ENCODE results near the gene UBAP2. TPM values are rescaled to one million over a fixed set of nuclear protein-coding genes. Genes with fewer than 3 reads are reported as not detected.
A peak's percentile ranks its signal among the peaks of the same experiment; 100 is the strongest.

UBAP2 gene
- total and polyA plus RNA-seq, 2 donors (not counting 3 experiments of a cell fraction or from before 2014, with no cell fraction given) = 43.2 to 55.8 TPM

DNA sequence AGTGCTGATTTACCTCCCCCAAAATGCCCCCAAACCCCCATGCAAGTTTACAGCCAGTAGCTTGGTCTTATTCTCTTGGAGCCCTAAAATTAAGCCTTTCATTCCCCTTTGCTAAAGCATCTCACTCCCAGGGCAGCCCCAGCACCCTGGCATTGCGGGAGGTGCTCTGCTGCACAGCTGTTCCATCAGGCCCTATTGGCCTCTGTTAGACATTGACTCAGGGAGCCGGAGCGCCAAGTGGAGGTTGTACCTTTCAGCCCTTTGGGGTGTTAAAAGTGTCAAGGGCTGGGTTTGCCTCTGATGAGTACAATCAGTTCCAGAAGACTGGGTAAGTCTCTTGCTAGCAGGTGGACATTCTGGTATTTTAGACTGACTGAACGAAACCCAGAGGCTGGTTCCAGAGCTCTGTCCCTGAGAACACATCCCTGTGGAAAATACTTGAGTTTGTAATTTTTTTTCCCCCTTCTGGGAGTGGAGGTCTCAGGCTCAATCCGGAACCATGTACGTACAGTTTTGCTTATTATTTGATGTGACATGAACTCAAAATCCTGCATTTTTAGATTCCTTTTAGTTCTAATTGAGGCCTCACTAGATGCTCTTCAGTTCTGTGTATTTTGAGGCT is 129.3 kb downstream of the UBAP2 start:
- intact Hi-C loops (cut with micrococcal nuclease) = no loop called here

GRCh38 chr9:33917036-33917435 is 131.7 kb downstream of the UBAP2 start:
- no peaks in the 10 kb centered on the region for H3K4me1 ChIP-seq (ENCODE audit: control insufficient read depth, extremely low read depth, insufficient read depth, low read length)
- intact Hi-C loops (cut with micrococcal nuclease) (no loop called here), dilution Hi-C loops (cut with MboI; ENCODE audit: extremely low pct_ligation_motif_present, low sequenced_read_pairs) (no loop called here)
- H3K4me3 ChIP-seq (replicated peaks in 1 of 3; ENCODE audit: insufficient read depth in 1 of 3, low read depth in 1 of 3, low read length in 3 of 3) = no peak overlapping the region
- TF ChIP-seq MAX (IDR thresholded peaks at IDR 0.05; ENCODE audit: insufficient read depth, insufficient read length) (no peak), POLR2AphosphoS5 (IDR thresholded peaks at IDR 0.05; ENCODE audit: insufficient read depth, low read depth, low read length) (no peak), JUN (IDR thresholded peaks at IDR 0.05; ENCODE audit: borderline replicate concordance, insufficient read depth, insufficient read length, low read depth) (no peak), GATA2 (IDR thresholded peaks at IDR 0.05; ENCODE audit: insufficient read depth, insufficient read length, low read depth, low read length) (no peak)
- ChIA-PET POLR2A (no interaction called here), CTCF (no interaction called here)
- peaks cover 23 to 25% of the 10 kb centered on the region in 2 experiments for H3K36me3 ChIP-seq (ENCODE audit: control insufficient read depth in 2 of 2, extremely low read depth in 1 of 2, insufficient read depth in 2 of 2, low read length in 2 of 2)
- H3K9ac ChIP-seq (replicated peaks; ENCODE audit: extremely low read depth, insufficient read depth, low read length) = no peak overlapping the region
- no peak for DNase-seq (ENCODE audit: low read depth, low spot score)
- H3K27me3 ChIP-seq (ENCODE audit: control insufficient read depth in 2 of 2, insufficient read depth in 2 of 2, low read length in 2 of 2) = no peaks in the 10 kb centered on the region
- no peaks in the 10 kb centered on the region for H3K9me1 ChIP-seq (replicated peaks; ENCODE audit: control insufficient read depth, extremely low read depth, insufficient read depth, low read length)
- peaks cover 18% of the 10 kb centered on the region for H3K79me2 ChIP-seq (ENCODE audit: control insufficient read depth, insufficient read depth, low read length)
- H3K9me3 ChIP-seq (replicated peaks; ENCODE audit: control insufficient read depth, insufficient read depth, low read length) = no peaks in the 10 kb centered on the region
- H3K4me2 ChIP-seq (ENCODE audit: insufficient read depth, low read length) = no peak overlapping the region
- H3K27ac ChIP-seq (ENCODE audit: insufficient read depth, low read depth, low read length) = no peak overlapping the region
- TSS peak; percentile 39 for BruUV-seq (replicated peaks)
- H2AFZ ChIP-seq (ENCODE audit: low read depth, low read length) = no peak overlapping the region
- peaks cover 3% of the 10 kb centered on the region for H4K20me1 ChIP-seq (replicated peaks; ENCODE audit: control insufficient read depth, extremely low read depth, insufficient read depth, low read length)
- no peak for FAIRE-seq

More for the DNA sequence above, 129.3 kb downstream of the UBAP2 start:
- Histone ChIP-seq H3K4me2 (ENCODE audit: insufficient read depth, low read length) (no peak overlapping the region), H3K36me3 (ENCODE audit: control insufficient read depth in 2 of 2, extremely low read depth in 1 of 2, insufficient read depth in 2 of 2, low read length in 2 of 2) (peaks cover 31 to 46% of the 10 kb centered on the region in 2 experiments), H3K4me3 (replicated peaks in 1 of 3; ENCODE audit: insufficient read depth in 1 of 3, low read depth in 1 of 3, low read length in 3 of 3) (no peak overlapping the region), H3K27ac (ENCODE audit: insufficient read depth, low read depth, low read length) (no peak overlapping the region), H3K9me1 (replicated peaks; ENCODE audit: control insufficient read depth, extremely low read depth, insufficient read depth, low read length) (no peaks in the 10 kb centered on the region), H2AFZ (ENCODE audit: low read depth, low read length) (no peak overlapping the region), H3K9ac (replicated peaks; ENCODE audit: extremely low read depth, insufficient read depth, low read length) (no peak overlapping the region), H3K9me3 (replicated peaks; ENCODE audit: control insufficient read depth, insufficient read depth, low read length) (no peaks in the 10 kb centered on the region), H3K4me1 (ENCODE audit: control insufficient read depth, extremely low read depth, insufficient read depth, low read length) (no peaks in the 10 kb centered on the region), H3K79me2 (ENCODE audit: control insufficient read depth, insufficient read depth, low read length) (peaks cover 5% of the 10 kb centered on the region), H3K27me3 (ENCODE audit: control insufficient read depth in 2 of 2, insufficient read depth in 2 of 2, low read length in 2 of 2) (no peaks in the 10 kb centered on the region), H4K20me1 (replicated peaks; ENCODE audit: control insufficient read depth, extremely low read depth, insufficient read depth, low read length) (peaks cover 3% of the 10 kb centered on the region)
- no TSS peak for BruUV-seq (replicated peaks)
- FAIRE-seq (no peak), DNase-seq (ENCODE audit: low read depth, low spot score) (no peak)
- CTCF ChIA-PET = interaction anchor here (1.8 to 3.5 kb wide), 3 partner anchors 106 to 181 kb away, joined by 6 to 28 read pairs (median 10); no protein-coding TSS in a partner anchor
- dilution Hi-C loops (cut with MboI; ENCODE audit: extremely low pct_ligation_motif_present, low sequenced_read_pairs) = no loop called here
- POLR2A ChIA-PET = no interaction called here
- TF ChIP-seq MYC (IDR thresholded peaks at IDR 0.05; ENCODE audit: low read depth, low read length) (no peak), MAX (IDR thresholded peaks at IDR 0.05; ENCODE audit: insufficient read depth, insufficient read length) (no peak), JUN (IDR thresholded peaks at IDR 0.05; ENCODE audit: borderline replicate concordance, insufficient read depth, insufficient read length, low read depth) (no peak), EZH2 (IDR thresholded peaks at IDR 0.05; ENCODE audit: borderline replicate concordance, low read depth, low read length, severe bottlenecking) (no peak), POLR2AphosphoS5 (IDR thresholded peaks at IDR 0.05; ENCODE audit: insufficient read depth, low read depth, low read length) (no peak), FOS (IDR thresholded peaks at IDR 0.05; ENCODE audit: borderline replicate concordance, insufficient read depth, low read length) (no peak)

All from endothelial cell of umbilical vein (primary cell).